ENCODE results near the gene ASTE1.
A peak's percentile ranks its signal among the peaks of the same experiment; 100 is the strongest.
"Not testable (repeated sequence)": the region's sequence is repeated elsewhere in the genome, so short reads cannot be mapped to it uniquely, and the experiment has no call there.

ASTE1 gene

DNA sequence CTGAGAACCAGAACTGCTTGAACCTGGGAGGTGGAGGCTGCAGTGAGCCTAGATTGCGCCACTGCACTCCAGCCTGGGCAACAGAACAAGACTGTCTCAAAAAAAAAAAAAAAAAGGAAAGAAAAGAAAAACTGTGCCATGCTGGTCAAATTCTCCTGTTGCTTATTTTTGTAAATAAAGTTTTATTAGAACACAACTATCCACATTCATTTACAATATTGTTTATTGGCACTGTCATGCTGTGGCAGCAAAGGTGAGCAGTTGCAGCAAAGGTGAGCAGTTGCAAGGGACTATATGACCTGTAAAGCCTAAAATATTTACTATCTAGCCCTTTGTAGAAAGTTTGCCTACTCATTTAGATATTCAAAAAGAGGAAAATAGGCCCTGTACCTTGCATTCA is 18.3 kb downstream of the ASTE1 start:
- FAIRE-seq = no peak

DNA sequence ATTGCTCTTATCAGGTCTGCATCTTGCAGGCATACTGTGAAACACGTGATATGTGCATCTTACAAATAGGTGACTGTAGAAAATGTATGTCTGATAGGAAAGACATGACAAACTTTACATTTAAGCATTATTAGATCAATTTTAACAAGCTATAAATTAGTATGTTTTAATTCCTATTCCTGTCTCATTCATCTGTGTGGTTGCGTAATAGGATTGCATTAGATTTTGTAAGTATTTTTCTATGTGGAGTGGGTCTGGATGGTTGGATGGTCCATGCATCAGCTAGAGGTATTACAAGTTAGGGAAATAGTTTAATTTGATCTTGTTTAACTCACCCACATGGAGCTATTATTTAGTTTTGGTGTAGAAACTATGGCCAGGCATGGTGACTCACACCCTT is 18.8 kb downstream of the ASTE1 start:
- no peak for FAIRE-seq

DNA sequence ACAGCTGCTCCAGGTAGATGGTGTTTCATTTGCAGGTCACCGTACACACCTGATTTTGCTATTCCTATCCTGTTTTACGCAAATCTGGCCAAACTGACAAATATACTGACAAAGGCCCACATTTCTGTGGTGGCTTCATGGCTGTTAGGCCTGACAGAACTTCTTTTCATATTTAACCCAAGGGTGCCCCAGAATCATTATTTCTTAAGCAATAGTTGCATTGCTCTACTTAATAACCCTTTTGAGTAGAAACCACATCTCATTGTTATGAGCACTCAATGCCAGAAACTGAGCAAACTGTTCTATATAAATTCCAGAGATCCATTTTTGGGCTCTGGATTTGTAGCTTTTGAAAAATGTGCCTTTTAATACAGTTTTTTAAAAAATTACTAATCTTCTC is 19.4 kb downstream of the ASTE1 start:
- no peak for FAIRE-seq

DNA sequence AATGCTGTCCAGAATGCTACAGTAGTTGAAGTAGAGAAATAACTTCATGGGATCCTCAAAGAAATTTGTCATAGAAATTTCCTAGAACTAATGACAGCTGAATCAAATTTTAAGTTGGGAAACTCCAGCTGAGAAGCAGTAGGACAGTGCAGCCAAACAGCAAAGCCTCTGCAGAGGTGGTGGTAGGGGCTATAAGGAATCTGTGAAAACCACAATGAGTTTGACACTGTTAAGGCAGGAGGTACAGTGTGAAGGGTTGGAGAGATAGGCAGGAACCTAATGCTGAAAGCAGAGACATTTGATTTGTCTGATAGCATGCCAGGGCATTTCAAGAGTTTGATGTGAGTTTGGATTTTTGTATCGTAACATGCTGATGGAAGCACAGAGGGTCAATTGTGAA is 22.0 kb downstream of the ASTE1 start:
- no peak for FAIRE-seq

DNA sequence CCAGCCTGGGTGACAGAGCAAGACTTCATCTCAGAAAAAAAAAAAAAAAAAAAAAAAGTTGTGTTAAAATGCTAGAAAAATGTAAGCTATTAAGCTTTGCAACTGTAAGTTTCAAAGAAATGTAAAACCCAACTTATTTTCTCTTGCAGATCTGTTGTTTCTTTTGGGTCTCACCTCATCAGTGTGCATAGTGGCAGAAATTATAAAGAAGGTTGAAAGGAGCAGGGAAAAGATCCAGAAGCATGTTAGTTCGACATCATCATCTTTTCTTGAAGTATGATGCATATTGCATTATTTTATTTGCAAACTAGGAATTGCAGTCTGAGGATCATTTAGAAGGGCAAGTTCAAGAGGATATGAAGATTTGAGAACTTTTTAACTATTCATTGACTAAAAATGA is 25.6 kb downstream of the ASTE1 start:
- FAIRE-seq = no peak

DNA sequence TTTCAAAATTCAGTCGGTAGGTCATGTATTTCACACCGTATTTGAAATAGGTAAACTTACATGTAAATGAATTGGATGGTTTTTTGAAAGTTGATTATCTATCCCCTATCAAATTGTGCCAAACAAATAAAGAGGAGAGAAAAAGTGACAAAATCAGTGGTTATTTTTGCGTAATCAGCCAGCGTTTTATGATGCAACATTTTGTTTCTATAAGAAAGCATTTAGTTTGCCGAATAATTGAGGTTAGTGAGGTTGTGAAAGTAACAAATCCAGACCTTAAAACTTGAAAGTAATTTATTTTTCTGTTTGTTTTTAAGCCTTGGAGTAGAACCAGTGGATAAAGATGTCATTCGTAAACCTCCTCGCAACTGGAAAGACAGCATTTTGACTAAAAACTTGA is 29.3 kb downstream of the ASTE1 start:
- FAIRE-seq = no peak

DNA sequence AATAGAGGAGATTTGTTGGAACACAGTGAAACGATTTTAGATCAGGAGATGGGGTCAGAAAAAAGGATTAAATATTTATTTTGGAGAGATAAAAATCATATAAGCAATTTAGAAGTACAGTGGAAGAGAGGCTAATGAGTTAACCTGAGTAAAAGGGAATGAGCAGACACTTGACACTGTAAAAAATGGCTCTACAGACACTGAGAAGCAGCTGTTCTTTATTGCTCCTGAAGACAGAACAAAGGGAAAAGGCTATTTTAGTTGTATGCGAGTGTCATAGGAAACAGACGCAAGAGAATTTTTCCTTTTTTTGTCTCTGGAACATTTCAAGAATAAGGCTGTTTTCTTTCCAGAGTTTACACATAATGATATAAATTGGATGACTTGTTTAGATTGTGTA is 34.3 kb downstream of the ASTE1 start:
- no peak for FAIRE-seq

DNA sequence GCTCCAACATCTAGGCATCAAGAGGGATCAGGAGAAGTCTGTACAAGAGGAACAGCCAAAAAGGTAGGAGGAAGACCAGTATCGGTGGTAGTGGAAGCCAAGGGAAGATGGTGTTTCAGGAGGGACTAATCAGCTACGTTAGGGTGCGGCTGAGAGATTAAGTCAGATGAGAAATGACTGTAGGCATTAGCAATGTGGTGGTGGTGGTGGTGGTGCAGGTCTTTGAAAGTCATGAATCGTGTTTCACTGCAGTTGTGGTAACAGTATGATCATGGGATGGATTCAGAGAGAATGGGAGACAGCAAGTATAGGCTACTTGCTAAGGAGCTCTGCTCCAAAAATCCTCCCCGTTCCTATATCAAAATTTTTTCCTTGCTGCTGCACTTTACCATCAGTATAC is 35.5 kb downstream of the ASTE1 start:
- FAIRE-seq = no peak

DNA sequence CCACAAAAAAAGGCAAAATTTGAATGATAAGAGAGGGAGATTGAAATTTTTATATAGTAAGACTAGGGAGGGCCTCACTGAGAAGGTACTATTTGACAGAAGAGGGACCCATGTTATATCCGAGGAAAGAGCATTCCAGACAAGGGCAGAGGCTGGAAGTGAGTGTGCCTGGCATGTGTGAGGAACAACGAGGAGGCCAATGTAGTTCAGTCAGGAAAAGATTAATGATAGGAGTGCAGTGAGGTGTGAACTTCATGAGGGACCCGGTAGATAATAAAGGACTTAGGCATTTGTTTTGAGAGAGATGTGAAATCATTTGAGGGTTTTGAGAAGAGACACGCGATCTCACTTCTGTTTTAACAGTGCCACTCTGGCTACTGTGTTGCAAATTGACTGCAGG is 36.3 kb downstream of the ASTE1 start:
- no peak for FAIRE-seq

DNA sequence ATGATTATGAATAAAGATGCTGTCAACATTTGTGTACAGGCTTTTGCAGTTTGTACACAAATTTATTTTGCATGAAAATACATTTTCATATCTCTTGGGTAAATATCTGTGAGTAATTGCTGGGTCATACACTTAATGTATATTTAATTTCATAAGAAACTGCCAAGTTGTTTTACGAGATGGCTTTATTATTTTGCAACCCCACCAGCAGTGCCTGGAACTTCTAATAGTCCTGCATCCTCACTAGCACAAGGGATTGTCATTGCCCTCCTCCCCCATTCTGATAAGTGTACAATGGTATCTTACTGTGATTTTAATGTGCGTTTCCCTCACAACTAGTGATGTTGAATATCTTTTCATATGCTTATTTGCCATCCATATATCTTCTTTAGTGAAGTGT is 45.2 kb downstream of the ASTE1 start:
- FAIRE-seq = no peak

DNA sequence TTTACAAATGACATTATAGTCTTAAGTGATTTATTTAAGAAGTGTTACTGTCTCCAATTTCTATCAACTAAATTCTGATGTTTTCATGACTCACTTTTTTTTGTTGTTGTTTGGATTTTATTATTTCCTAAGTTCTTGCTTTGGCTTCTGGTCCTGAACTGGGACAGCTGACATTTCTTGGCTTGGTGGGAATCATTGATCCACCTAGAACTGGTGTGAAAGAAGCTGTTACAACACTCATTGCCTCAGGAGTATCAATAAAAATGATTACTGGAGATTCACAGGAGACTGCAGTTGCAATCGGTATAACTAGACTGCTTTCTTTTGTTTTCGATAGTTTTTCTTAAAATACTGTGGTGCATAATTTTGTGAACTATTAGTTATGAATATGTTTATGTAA is 47.5 kb downstream of the ASTE1 start:
- no peak for FAIRE-seq

DNA sequence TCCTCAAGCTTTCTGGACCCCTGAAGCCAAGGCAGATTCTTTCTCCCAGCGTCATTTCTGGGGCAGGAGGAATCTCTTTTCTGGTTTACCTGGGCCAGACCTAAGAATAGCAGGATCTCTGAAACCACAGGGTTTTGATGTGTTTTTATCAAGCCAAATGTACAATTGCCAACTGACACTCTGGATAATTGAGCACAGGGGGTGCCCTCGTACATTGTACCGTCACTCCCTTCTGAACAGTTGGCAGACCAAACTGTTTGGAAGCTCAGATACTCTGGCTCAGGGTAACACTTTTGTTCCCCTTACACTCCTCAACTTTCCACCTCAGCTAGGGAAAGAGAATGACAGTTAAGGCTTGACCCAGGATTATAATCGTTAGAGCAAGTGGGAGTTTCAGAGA is 49.9 kb downstream of the ASTE1 start:
- no peak for FAIRE-seq

DNA sequence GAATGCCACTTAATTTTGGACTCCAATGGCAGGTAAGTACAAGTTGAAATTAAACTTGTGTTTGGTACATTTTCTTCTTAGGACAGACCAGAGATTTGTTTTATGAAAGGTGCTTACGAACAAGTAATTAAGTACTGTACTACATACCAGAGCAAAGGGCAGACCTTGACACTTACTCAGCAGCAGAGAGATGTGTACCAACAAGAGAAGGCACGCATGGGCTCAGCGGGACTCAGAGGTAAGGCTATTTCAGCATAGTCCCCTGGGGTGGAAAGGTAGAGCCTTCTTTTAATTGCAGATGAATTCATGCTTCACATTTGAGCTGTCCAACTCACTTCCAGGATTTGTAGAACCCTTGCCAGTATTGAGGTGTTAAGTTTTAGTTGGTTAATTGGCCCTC is 51.4 kb downstream of the ASTE1 start:
- FAIRE-seq = no peak

DNA sequence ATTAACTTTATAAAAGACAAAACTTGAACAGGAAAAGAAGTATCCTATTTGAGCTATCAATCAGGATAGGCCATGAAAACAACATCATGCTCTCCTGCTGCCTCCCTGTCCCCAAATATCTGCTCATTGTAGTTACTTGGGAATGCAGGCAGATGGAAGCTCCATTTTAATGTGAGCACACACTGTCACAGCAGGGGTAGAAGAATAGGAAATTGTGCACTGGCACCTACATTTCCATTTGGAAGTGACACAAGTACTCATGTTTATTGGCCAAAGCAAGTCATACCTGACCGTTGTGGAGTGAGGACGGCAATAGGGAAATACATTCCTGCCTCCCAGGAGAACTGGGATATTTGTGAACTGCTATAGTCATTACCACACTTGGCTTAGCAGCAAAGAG is 52.4 kb downstream of the ASTE1 start:
- no peak for FAIRE-seq

DNA sequence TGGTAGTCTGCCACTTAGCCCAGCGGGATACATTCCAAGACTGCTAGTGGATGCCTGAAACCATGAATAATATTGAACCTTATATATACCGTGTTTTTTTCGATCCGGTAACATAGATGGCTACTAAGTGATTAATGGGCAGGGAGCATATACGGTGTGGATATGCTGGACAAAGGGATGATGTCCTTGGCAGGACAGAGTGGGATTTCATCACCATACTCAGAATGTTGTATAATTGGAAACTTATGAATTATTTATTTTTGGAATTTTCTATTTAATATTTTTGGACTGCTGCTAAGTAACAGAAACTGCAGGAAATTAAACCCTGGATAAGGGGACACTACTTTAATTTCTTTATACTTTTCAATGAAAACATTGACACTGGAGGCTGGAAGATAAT is 53.2 kb downstream of the ASTE1 start:
- FAIRE-seq = no peak

DNA sequence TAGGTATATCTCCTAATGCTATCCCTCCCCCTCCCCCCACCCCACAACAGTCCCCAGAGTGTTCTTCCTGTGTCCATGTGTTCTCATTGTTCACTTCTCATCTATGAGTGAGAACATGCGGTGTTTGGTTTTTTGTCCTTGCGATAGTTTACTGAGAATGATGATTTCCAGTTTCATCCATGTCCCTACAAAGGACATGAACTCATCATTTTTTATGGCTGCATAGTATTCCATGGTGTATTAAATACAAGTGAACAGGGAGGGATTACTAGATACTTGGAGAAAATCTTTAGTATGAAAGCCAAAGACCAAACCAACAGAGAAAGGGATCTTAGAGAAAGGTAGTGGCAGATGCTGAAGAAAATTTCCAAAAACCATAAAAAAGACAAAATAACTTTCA is 54.0 kb downstream of the ASTE1 start:
- not testable (repeated sequence) for FAIRE-seq

DNA sequence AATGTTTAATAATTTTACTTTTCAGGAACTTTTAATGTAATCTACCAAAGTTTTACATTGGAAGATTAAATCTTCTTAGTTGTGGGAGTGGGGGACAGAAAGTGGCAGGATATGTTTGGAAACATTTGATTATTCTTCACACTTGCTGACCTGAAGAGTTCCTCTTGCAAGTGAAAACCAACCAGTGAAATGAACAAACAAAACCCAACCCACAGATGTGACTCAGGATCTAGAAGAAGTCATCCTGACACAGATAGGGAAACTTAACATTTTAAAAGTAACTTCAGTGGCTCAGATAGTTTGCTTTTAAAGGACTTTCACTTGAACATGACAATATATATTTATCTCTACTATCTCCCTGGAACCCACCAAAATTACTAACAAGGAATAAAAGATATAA is 55.4 kb downstream of the ASTE1 start:
- no peak for FAIRE-seq

DNA sequence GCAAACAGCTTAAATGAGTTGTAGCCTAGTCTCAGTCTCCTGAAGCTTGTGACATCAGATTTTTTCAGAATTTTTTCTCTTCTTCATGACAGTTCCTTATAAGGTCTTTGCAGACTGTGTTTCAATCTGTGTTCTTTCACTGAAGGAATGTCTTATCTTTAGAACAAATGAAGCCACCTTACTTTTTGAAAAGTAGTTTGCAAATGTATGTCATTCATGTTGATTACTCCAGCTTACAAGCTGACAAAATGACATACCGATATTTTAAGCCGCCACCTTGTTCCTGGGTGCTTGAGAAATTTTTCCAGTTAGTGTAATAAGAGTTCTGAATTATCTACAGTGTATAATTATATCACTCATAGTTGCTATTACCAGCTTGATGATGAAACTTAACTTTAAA is 57.0 kb downstream of the ASTE1 start:
- FAIRE-seq = no peak

DNA sequence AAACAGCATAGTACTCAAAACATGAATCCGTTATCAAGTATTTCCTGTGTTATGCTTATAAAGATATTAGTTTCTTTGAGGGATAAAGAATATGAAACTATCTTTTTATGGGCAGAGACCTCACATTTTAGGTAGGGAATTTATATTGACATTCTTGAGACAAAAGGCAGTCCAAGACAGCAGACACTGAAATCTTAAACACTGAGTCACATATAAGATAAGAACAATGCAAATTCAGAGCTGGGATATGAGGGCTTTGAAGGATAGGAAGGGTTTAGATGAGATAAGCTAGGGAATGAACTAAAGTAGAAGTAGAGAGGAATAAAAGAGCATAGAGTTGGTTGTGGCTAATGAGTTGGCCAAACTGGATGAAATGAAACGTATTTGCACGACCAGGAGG is 58.4 kb downstream of the ASTE1 start:
- no peak for FAIRE-seq

DNA sequence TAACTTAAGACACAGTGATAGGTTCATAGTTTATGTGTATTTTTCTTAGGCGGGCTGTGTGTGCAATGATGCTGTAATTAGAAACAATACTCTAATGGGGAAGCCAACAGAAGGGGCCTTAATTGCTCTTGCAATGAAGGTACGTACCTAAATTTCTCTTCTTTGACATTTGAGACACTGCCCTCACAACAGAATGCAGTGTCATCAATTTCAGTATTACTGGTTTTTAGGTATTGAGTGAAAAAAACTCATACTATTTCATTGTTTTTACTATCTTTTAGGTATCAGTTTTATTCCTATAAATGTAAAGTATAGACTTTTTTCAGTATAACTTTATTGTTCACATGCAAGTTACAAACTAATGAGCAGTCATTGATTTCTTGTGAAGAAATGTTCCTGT is 59.3 kb downstream of the ASTE1 start:
- FAIRE-seq = no peak

DNA sequence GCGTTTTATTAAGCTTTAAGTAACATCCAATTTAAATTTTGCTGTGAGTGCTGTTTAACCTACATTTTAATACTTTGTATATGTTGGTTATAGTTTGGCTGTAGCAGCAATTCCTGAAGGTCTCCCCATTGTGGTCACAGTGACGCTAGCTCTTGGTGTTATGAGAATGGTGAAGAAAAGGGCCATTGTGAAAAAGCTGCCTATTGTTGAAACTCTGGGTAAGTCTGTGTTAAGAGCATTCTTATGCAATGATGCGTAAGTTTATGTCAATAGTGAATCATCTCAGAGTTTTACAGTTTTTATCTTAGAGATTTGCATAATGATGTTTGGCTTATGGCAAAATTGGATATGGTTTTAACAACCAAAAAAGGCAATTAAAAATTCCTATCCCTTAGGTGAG is 62.7 kb downstream of the ASTE1 start:
- peak; percentile 81 for FAIRE-seq
